GM12878 (cell line): ENCODE results near the gene SPCS2.

Source experiments
- POLR2AphosphoS2 ChIP-seq: IDR thresholded peaks from 2 replicates; pipeline ENCODE4 v1.6.1; 2011; ENCODE audit warnings: low read depth, mild to moderate bottlenecking, low read length, improper control_type of control experiment, moderate library complexity
- SP1 ChIP-seq: IDR thresholded peaks from one replicate; pipeline ENCODE4 v1.6.1; 2011; ENCODE audit warnings: low read depth, low read length

- no peak for TF ChIP-seq SP1
- TF ChIP-seq POLR2AphosphoS2: no peak
Measured at GRCh38 chr11:75028321-75028720, 79.3 kb downstream of the SPCS2 start.
